DND-41 (cell line): ENCODE data around the gene SERPINA12.

ENCODE experiments used
- CTCF ChIP-seq: IDR thresholded peaks from 2 replicates; pipeline ENCODE4 v1.5.1; 2012; ENCODE audit warnings: borderline replicate concordance, low read length, moderate library complexity, mild to moderate bottlenecking; ENCODE audit not compliant: poor library complexity, severe bottlenecking; ENCODE audit errors: extremely low read depth
- EZH2 ChIP-seq: IDR thresholded peaks from 3 replicates; pipeline ENCODE4 v1.6.1; 2012; ENCODE audit warnings: borderline replicate concordance, low read depth, mild to moderate bottlenecking, moderate library complexity, low read length, inconsistent platforms; ENCODE audit not compliant: severe bottlenecking

- TF ChIP-seq CTCF = no peak
- TF ChIP-seq EZH2 = no peak
Observed at GRCh38 chr14:94462219-94462551, 47.1 kb downstream of the SERPINA12 start.
